GM23338 (cell line): ENCODE data around the gene DACT1.

Source experiments
- CREB1 ChIP-seq: fragments of 250-450 bp; sonication (Bioruptor Pico); IDR thresholded peaks from 2 replicates; pipeline ENCODE4 v1.5.0; 2020; ENCODE audit warnings: low read depth, mild to moderate bottlenecking, moderate library complexity
- CTCF ChIP-seq, 2 experiments: fragments of 200-600 bp in 1 of 2; sonication (generic) in 1 of 2; conservative IDR thresholded peaks; 2 replicates each; pipeline versions ENCODE4 v1.5.1 to v1.6.1; 2016 to 2017; ENCODE audit warnings: antibody characterized with exemption in 2 of 2, low read depth in 2 of 2, mild to moderate bottlenecking in 2 of 2, moderate library complexity in 1 of 2
- EZH2 ChIP-seq: fragments of 200-600 bp; sonication (generic); IDR thresholded peaks from one replicate; pipeline ENCODE4 v1.8.0; 2017; ENCODE audit warnings: antibody characterized with exemption, mild to moderate bottlenecking, low read depth; ENCODE audit not compliant: unreplicated experiment
- EZH2phosphoT487 ChIP-seq: fragments of 200-600 bp; sonication (generic); IDR thresholded peaks from one replicate; pipeline ENCODE4 v1.8.1; 2018; ENCODE audit warnings: antibody characterized with exemption; ENCODE audit not compliant: unreplicated experiment
- JUNB ChIP-seq: IDR thresholded peaks from one replicate; pipeline ENCODE4 v1.6.1; 2016; ENCODE audit warnings: antibody characterized with exemption; ENCODE audit not compliant: unreplicated experiment
- NANOG ChIP-seq: IDR thresholded peaks from 2 replicates; pipeline ENCODE4 v1.6.1; 2016; ENCODE audit warnings: antibody characterized with exemption, borderline replicate concordance
- POLR2AphosphoS5 ChIP-seq: IDR thresholded peaks from 2 replicates; pipeline ENCODE4 v1.6.1; 2016; ENCODE audit warnings: antibody characterized with exemption, low read depth
- REST ChIP-seq: IDR thresholded peaks from one replicate; pipeline ENCODE4 v1.6.1; 2018; ENCODE audit warnings: antibody characterized with exemption; ENCODE audit not compliant: unreplicated experiment
- ZNF331 ChIP-seq: fragments of 250-450 bp; sonication (Bioruptor Pico); IDR thresholded peaks from 2 replicates; pipeline ENCODE4 v1.5.0; 2020; ENCODE audit warnings: low read depth, mild to moderate bottlenecking, moderate library complexity
- ZNF462 ChIP-seq: fragments of 250-450 bp; sonication (Bioruptor Pico); IDR thresholded peaks from 2 replicates; pipeline ENCODE4 v1.5.0; 2020; ENCODE audit warnings: mild to moderate bottlenecking, moderate library complexity

- no peak for TF ChIP-seq CTCF (conservative IDR thresholded peaks at IDR 0.05; ENCODE audit: low read depth in 2 of 2)
- TF ChIP-seq EZH2 = no peak
- no peak for TF ChIP-seq POLR2AphosphoS5
- no peak for TF ChIP-seq REST
- TF ChIP-seq CREB1 (CRISPR knock-in tag) = no peak
- no peak for TF ChIP-seq EZH2phosphoT487
- TF ChIP-seq NANOG = no peak
- TF ChIP-seq JUNB = no peak
- no peak for TF ChIP-seq ZNF462 (CRISPR knock-in tag)
- no peak for TF ChIP-seq ZNF331
Measured at GRCh38 chr14:58605465-58605864, 32.3 kb upstream of the DACT1 start.
